UCSD-AML1 (cell line): ENCODE measurements around the gene WDTC1.

ENCODE experiments used
- DNase-seq: peaks from one replicate; lab custom pipeline; 2025; ENCODE audit not compliant: unreplicated experiment; lab: John Stamatoyannopoulos, UW

Gene WDTC1

GRCh38 chr1:27332536-27333281, 98.3 kb downstream of the WDTC1 start:
- peak; percentile 45 for DNase-seq

DNA sequence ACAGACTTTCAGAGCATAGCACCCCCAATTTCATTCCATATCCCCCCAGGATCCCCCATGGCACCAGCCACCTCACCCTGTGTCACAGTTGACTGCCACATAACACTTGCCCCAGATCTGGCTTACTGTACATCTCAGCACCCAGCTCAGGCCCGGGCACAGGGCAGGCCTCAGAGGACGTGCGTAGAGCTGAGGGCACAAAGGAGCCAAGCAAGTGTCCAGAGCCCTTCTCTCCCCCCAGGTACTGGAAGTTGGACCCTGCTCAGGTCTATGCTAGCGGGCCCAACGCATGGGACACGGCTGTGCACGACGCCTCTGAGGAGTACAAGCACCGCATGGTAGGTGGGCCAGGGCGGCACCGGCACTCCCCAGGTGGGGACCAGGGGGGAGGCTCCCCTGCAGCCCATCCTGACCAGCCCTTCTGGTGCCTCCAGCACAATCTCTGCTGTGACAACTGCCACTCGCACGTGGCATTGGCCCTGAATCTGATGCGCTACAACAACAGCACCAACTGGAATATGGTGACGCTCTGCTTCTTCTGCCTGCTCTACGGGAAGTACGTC, 99.4 kb downstream of the WDTC1 start:
- no peak for DNase-seq

DNA sequence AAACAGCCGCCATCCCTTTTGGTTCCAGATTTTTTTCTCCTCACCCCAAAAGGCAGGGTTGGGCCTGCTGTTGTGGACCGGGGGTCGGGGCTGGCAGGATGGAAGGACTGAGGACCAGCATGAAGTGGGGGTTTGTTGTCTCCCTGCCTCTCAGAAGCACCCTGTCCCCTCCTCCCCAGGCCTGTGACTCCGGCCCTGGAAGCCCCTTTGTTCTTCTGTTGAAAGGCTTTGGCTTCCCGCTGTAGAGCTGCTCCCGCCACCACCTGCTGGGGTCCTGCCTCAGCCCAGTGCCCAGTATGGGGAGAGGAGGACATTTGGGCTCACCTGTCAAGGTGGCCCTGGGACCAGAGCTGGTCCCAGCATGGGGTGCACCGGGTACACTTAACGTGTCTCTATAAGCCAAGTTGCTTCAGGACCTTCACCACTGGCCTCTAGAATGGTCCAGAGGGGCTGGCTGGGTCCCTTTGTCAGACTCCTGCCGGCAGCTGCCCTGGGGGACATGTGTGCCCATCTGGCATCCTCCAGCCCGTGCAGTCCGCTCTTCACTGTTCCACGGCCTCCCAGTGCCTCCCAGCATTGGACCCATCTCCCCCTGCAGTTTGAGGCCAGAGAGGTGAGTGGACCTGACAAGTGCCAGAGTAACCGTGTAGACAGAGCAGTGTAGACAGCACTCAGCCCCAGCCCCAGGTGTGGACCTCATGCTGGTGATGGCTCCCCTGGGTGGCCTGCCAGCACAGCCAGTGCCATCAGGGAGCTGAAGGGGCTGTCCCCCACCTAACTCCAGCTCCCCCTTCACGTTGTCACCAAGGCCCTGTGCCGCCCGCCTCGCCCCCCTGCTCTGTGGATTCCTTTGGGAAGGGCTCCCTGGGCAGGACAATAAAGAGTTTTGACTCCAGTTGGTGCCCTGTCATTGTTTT, 101.3 kb downstream of the WDTC1 start:
- no peak for DNase-seq

DNA sequence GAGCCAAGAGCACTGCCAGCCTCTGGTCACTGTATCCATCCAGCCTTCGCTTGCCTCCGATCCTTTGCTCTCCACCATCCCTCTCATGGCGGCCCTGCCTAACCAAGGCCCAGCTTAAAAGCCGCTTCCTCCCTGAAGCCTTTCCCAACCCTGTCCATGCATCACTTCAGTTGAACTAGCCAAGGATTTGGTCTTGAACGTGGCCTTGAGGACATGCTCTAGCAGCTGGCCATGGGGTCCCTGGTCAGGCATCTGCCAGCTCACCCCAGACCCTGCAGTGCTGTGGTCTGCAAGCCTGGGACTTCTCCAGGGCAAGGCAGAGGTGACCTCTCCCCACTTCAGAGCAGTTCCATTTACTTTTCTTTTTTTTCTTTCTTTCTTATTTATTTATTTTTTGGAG, 102.3 kb downstream of the WDTC1 start:
- no peak for DNase-seq

DNA sequence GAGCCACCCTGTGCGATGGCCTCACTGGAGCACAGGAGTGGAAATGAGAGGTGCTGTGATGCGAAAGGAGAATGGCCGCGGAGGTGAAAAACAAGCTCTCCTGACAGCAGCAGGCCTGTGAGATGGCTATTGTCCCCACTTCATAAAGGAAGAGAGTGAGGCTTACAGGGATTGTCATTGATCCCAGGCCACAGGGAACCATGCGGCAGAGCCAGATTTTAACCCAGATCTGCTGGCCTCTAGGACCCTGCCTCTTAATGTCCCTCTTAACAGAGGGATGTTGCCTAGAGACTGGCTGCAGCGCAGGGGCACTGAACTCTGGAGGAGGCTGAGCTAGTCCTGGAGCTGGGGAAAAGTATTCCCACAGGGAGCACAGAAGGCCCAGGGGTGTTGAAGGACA, 104.3 kb downstream of the WDTC1 start:
- DNase-seq: no peak

GRCh38 chr1:27339213-27339612, 104.8 kb downstream of the WDTC1 start:
- no peak for DNase-seq

DNA sequence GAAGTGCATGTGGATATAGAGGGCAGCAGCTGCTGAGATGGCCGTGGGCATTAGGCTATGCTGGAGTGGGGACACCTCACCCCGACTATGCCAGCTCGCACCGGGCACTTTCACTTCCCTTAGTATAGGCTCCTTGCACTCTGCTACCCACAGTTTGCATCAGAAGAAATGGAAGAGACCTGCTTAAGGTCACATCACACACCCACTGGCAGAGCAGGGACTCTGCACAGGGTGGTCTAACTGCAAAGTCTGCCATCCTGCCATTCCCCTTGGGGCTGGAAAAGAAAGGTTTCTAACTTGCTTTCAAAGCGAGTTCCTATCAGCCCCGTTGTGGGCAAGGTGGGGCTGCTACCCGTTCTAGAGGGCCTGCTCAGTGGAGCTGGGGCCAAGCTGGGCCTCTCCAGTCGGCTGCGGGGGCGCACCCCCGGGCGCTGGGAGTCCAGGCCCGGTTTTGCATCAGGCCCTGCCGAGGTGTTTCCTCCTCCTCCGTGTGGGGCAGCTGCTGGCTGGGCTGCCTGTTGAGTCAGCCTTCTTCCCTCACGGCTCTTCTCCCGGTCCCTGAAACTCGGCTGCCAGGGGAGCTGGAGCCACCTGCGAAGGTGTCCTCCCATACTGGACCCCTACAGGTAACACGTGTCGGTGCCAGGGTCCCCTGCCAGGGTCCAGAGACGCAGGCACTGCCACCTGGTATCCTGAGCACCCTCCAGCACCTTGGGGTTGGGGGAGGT, 107.3 kb downstream of the WDTC1 start, which contains the start of gene SYTL1:
Gene SYTL1 (plus strand): TSS at position 498 of the 728 bp plus-strand sequence. CDS start 3,313 bp downstream, outside the sequence.
- peak; percentile 84 for DNase-seq

DNA sequence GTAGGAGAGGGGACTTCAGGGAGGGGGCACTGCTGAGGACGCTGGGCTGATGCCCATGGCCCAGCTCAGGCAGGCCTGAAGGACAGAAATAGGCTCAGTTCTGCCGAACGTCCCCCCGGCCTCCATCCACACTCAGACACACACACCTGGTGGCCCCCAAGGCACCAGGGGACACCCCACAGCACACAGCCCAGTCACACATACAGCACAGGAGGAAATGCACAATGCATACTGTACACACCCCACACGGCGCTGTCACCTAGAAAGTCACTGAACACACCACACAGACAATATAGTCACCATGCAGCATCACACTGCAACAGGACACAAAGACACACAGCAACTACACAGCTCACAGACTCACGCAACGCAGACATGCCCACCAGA, 108.0 kb downstream of the WDTC1 start:
- DNase-seq: peak; percentile 39

GRCh38 chr1:27342778-27343638, 108.6 kb downstream of the WDTC1 start:
- peak; percentile 88 for DNase-seq

- no peak for DNase-seq
Observed at GRCh38 chr1:27343639-27344025, 109.2 kb downstream of the WDTC1 start.

- DNase-seq: no peak
Observed at GRCh38 chr1:27345272-27345671, 110.8 kb downstream of the WDTC1 start.

DNA sequence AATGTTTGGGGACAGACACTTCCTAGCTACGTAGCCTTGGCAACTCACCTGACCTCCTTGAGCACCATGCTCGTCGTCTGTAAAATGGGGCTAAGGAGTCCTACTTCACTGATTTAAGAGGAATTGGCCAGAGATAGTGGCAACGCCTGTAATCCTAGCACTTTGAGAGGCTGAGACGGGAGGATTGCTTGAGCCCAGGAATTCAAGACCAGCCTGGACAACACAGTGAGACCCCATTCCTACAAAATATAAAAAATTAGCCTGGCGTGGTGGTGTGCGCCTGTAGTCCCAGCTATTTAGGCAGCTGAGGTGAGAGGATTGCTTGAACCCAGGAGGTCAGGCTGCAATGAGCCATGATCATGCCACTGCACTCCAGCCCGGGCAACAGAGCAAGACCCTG, 111.9 kb downstream of the WDTC1 start:
- DNase-seq: no peak

DNA sequence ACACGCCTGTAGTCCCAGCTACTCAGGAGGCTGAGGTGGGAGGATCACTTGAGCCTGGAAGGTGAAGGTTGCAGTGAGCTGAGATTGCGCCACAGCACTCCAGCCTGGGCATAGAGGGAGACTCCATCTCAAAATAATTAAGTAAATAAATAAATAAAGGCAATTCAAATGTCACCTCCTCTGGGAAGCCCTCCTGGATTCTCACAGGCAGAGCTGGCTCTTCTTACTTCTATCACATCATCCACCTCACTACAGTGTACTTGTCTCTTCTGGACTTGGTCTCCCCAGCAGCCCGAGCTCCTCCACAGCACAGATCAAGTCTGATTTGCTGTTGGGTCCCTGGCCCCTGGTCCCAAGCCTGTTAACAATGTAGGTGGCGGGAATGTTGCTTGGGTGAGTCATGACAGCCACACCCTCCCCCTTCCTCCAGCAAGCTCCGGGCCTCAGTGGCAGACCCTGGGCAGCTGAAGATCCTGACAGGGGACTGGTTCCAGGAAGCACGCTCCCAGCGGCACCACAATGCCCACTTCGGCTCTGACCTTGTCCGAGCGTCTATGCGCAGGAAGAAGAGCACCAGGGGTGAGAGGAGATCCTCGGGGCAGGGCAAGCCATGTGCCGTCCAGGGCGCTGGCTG, 112.7 kb downstream of the WDTC1 start:
- DNase-seq: no peak

DNA sequence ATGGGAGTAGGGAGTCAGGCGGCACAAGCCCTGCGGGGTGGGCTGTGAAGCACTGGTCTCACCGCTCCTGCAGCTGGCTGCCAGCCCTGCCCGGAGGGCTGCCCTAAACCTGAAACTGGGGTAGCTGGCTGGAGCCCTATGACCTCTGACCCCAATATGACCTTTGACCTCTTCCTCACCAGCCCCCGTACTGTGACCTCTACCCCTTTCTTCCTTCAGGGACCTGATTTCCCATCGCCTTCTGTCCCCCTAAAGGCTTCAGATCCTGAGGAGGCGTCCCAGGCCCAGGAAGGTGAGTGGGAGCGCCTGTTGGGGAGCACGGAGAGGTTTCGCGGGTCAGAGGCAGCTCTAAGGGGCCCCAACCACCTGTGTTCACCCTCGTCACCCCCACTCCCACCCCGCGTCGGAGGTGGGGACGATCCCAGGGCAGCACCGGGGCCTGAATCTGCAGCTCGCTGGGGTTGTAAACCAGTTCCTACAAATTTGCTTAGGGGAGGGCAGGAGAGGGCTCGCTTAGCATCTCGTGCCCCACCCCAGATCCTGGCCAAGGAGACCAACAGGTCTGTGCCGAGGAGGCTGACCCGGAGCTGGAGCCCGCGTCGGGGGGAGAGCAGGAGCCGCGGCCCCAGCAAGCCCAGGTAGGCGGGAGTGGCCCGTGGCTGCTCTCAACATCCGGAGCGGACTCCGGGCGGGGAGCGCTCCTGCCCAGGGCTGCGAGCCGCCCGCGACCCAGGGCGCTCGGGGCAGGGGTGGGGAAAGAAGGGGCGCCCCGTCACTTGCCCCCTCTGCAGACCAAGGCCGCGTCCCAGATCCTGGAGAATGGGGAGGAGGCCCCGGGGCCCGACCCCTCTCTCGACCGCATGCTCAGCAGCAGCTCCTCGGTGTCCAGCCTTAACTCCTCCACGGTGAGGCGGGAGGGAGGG, 114.7 kb downstream of the WDTC1 start:
- DNase-seq: no peak

GRCh38 chr1:27349784-27350662, 115.6 kb downstream of the WDTC1 start:
- no peak for DNase-seq

DNA sequence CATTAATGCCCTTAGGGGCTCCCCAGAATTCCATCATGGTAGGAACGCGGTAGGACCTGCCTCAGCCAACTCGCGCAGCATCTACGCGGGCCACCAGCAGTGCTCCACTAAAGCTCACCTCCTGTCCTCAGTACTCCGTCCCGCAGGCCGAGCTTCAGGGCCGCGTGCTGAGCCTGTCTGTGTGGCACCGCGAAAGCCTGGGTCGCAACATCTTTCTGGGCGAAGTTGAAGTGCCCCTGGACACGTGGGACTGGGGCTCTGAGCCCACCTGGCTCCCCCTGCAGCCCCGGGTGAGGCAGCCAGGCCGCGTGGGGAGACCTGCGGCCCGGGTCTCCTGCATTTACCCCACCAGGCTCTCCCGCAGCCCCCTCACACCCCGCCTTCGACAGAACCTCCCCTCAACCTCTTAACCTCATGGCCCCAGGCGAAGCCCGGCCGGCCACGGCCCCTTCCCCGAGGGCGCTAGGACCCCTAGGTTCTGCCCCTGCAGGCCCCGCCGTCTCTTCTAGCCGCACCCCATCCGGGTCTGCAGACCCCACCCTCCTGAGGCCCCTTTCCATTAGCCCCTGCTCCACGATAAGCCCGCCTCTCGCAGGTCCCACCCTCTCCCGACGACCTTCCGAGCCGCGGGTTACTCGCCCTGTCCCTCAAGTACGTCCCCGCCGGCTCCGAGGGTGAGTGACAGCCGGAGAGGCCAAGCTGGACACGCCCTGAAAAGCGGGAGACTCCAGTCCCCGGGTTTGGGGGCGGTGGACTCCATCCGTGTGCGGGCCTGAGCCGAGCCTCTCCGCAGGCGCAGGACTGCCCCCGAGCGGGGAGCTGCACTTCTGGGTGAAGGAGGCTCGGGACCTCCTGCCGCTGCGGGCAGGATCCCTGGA, 116.5 kb downstream of the WDTC1 start:
- DNase-seq: no peak
